ENCODE measurements around the gene AFF2.

GRCh38 chrX:148933881-148934280 is 433.5 kb downstream of the AFF2 start:
- TF ChIP-seq POLR2A (IDR thresholded peaks at IDR 0.05; ENCODE audit: low read depth, low read length), result no peak
- TF ChIP-seq TAF1 (IDR thresholded peaks at IDR 0.05; ENCODE audit: low read depth, low read length), result no peak
- no peak for TF ChIP-seq POLR2AphosphoS5 (IDR thresholded peaks at IDR 0.05; ENCODE audit: low read depth, low read length)
- TF ChIP-seq POU2F2 (IDR thresholded peaks at IDR 0.05; ENCODE audit: low read depth, low read length), result no peak
- no peak for TF ChIP-seq SPI1 (IDR thresholded peaks at IDR 0.05; ENCODE audit: low read depth, low read length)
